ENCODE data around the gene TMOD1.

TMOD1 gene

DNA sequence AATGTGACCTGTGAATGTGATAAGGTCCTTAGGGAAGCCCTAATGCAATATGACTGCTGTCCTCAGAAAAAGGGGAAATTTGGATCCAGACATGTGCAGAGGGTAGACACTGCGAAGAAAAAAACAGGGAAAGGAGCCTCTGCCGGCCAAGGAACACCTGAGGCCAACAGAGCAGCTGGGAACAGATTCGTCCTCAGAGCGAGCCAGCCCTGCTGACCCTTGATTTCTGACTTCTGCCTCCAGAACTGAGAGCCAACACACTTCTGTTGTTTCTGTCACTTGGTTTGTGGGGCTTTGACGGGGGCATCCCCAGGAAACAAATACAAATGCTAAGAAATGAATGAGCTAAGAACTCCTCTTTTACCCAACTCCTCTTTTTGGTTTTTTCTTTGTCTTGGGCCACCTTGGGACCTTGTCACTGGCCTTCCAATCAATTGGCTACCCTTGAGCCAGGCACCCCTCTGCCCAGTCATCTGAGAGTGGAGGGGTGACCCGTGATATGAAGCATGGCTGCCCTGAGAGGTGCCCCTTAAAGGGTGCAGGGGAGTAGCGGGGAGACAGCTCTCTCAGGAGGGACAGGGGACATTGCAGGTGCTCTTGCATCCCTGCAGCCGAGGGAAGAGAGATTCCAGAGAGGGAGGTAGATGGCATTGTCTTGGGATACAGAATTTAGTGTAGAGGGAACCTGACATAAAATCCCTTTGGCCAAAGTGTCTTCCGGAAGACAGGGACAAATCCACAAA, 16.9 kb downstream of the TMOD1 start:
- no peak for DNase-seq (ENCODE audit: low spot score)

DNA sequence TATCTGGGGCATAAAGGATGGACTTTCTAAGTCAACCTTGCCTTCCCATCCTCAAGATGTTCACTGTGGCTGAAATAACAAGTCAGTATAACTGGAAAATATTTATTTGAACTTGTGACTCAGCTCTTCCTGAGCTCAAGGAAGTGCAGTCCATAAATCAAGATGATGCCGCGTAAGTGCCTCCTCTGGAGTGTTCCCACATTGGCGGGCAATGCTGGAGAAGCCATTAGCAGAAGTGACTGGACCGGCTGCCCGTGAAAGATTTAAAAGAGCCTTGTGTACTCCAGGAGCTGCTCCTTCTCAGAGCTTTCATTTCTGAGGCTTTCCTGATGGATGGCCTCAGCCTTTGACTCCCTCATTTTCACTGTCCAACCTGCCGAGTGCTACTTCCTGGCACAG, 17.4 kb downstream of the TMOD1 start:
- DNase-seq (ENCODE audit: low spot score): peak; percentile 51

- DNase-seq (ENCODE audit: low spot score): no peak
Observed at GRCh38 chr9:97519441-97519970, 18.0 kb downstream of the TMOD1 start.

- no peak for DNase-seq (ENCODE audit: low spot score)
Observed at GRCh38 chr9:97521576-97522333, 20.3 kb downstream of the TMOD1 start.

GRCh38 chr9:97524424-97524823, 23.0 kb downstream of the TMOD1 start:
- DNase-seq (ENCODE audit: low spot score): no peak

DNA sequence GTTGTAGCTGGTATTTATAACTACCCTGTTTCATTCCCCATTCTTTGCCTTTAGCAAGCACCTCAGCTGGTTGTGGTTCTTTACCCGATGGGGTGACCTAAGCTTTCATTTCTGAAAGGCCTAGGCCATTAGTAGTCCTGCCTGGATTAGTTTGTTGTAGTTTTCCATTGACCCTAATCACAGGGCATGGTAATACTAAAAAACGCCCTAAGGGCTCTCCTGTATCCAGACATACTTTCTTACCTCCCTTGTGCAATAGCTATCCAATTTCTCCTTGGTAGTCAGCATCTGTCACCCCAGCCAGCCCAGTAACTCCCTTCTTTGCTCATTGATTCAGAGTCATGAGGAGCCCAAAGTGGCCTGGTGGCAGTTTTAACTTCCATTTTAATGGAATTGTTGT, 24.0 kb downstream of the TMOD1 start:
- DNase-seq (ENCODE audit: low spot score): no peak

- no peak for DNase-seq (ENCODE audit: low spot score)
Observed at GRCh38 chr9:97526895-97527575, 25.6 kb downstream of the TMOD1 start.

GRCh38 chr9:97527626-97528528, 26.4 kb downstream of the TMOD1 start:
- DNase-seq (ENCODE audit: low spot score): no peak

GRCh38 chr9:97528529-97529230, 27.2 kb downstream of the TMOD1 start:
- no peak for DNase-seq (ENCODE audit: low spot score)

- peak; percentile 78 for DNase-seq (ENCODE audit: low spot score)
Observed at GRCh38 chr9:97529363-97530076, 28.1 kb downstream of the TMOD1 start.

- DNase-seq (ENCODE audit: low spot score): no peak
Observed at GRCh38 chr9:97531888-97532376, 30.5 kb downstream of the TMOD1 start.

DNA sequence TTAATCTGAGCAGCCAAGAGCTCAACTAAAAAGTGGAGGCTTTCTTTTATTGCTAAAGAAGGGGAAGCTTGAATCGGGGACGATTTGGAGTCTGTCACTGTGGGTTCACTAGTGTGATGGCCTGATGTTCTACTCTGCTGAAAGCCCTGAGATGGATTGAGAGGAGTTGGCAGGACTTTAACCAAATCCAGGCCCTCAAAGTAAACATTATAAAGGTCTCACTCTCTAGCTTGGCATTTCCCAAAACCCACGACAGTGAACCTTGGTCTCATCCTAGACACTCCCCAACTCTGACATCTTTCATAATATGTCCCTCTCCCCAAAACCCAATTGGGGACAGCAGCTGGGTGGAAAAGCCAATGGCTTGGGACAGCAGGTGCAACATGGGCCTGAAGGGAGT, 32.7 kb downstream of the TMOD1 start:
- DNase-seq (ENCODE audit: low spot score): no peak

DNA sequence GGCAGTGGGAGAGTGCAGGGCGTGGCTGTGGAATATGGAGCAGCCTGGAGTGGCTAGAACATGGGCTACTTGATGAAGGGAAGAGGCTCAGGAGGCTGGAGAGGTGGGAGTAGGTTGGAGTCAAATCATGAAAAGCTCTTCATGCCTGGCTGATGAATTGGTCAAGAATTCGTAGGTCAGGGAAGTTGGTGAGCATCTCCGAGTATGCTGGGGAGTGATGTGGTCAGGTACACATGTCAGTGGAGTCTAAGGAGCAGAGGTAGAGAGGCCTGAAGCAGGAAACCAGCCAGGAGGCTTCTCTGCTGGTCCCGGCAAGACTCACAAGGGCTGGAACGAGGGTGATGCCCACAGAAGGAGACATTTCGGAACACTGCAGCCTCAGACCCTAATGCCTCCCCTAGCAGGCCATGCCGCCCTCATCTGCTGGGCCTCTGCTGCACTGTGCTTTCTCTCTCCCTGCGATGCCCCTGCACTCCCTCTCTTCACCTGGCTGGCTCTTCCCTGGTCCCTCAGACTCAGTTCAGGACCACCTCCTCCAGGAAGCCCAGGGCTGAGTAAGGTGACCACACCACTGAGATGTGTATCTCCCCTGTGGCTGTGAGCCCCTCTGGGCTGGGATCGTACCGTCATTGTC, 33.6 kb downstream of the TMOD1 start:
- no peak for DNase-seq (ENCODE audit: low spot score)

- no peak for DNase-seq (ENCODE audit: low spot score)
Observed at GRCh38 chr9:97535771-97536170, 34.3 kb downstream of the TMOD1 start.

GRCh38 chr9:97536480-97536879, 35.0 kb downstream of the TMOD1 start:
- DNase-seq (ENCODE audit: low spot score): no peak

GRCh38 chr9:97543561-97543960, 42.1 kb downstream of the TMOD1 start:
- peak; percentile 49 for DNase-seq (ENCODE audit: low spot score)

DNA sequence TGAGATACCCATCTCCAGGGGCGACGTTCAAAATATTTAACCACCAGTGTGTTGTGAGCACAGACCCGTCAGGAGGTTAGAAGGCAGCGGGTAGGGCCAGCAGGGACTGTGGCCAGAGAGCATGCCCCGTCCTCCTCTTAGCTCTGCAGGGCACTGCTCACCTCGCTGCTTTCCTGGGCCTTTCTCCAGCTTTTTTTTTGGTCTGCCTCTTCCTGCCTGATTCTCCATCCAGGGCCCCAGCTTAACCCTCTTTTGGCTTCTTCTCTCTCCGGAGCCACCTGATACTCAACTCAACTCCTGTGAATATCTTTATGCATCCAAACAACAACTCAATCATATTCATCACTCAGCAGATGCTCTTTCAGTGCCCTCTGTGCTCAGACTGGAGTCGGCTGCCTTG, 44.0 kb downstream of the TMOD1 start:
- no peak for DNase-seq (ENCODE audit: low spot score)

DNA sequence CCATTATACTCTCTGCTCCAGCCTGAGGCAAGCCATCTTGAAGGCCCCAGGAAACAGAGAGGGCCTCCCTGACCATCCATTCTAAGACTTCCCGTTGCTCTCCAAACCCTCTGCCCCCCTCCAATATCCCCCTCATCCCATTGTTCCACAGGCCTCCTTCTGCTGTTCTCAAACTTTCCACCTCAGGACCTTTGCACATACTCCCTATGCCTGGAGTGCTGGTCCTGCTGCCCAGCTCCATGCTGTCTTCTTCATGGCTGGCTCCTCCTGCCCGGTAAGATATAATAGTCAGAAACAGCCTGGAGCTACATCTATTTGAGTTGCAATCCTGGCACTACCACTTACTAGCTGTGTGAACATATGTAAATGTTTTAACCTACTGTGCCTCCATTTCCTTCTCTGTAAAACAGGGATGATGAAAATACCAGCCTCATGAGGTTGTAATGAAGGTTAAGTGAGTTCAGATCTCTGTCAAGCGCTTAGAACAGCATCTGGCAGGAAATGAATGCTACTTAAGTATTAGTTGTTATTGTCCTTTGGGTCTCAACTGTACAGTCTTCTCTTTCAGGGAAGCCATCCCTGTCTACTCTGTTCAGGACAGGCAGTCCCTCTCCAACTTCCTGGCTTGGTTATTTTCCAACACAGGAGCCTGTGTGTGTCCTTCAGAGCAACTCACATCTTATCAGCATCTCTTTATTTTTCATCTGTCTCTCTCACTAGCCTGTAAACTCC, 45.8 kb downstream of the TMOD1 start:
- DNase-seq (ENCODE audit: low spot score): no peak

GRCh38 chr9:97548379-97548778, 46.9 kb downstream of the TMOD1 start:
- no peak for DNase-seq (ENCODE audit: low spot score)

All from RKO (cell line).